ENCODE results near the gene CACNG4. TPM values are rescaled to one million over a fixed set of nuclear protein-coding genes. Genes with fewer than 3 reads are reported as not detected.

The CACNG4 gene
- total and polyA plus RNA-seq, 2 experiments from 2014 or later: 1.6 to 4.1 TPM

- peaks cover 7% of the 10 kb centered on the region for H3K27me3 Mint-ChIP-seq (ENCODE audit: insufficient read depth, low read depth, poor library complexity)
- H3K4me1 ChIP-seq (ENCODE audit: insufficient read depth): no peaks in the 10 kb centered on the region
- DNase-seq (ENCODE audit: low spot score) (no peak), ATAC-seq (no peak)
- H3K4me3 ChIP-seq: no peak overlapping the region
- no peak overlapping the region for H3K27ac Mint-ChIP-seq
- H3K4me2 ChIP-seq: no peak overlapping the region
- H3K27ac ChIP-seq (ENCODE audit: low read depth): no peak overlapping the region
- no peak overlapping the region for H2AFZ ChIP-seq
- no peaks in the 10 kb centered on the region for H3K79me2 ChIP-seq (replicated peaks; ENCODE audit: insufficient read depth)
- peaks cover 15% of the 10 kb centered on the region for H3K4me1 Mint-ChIP-seq
- TF ChIP-seq, protein P1, sequence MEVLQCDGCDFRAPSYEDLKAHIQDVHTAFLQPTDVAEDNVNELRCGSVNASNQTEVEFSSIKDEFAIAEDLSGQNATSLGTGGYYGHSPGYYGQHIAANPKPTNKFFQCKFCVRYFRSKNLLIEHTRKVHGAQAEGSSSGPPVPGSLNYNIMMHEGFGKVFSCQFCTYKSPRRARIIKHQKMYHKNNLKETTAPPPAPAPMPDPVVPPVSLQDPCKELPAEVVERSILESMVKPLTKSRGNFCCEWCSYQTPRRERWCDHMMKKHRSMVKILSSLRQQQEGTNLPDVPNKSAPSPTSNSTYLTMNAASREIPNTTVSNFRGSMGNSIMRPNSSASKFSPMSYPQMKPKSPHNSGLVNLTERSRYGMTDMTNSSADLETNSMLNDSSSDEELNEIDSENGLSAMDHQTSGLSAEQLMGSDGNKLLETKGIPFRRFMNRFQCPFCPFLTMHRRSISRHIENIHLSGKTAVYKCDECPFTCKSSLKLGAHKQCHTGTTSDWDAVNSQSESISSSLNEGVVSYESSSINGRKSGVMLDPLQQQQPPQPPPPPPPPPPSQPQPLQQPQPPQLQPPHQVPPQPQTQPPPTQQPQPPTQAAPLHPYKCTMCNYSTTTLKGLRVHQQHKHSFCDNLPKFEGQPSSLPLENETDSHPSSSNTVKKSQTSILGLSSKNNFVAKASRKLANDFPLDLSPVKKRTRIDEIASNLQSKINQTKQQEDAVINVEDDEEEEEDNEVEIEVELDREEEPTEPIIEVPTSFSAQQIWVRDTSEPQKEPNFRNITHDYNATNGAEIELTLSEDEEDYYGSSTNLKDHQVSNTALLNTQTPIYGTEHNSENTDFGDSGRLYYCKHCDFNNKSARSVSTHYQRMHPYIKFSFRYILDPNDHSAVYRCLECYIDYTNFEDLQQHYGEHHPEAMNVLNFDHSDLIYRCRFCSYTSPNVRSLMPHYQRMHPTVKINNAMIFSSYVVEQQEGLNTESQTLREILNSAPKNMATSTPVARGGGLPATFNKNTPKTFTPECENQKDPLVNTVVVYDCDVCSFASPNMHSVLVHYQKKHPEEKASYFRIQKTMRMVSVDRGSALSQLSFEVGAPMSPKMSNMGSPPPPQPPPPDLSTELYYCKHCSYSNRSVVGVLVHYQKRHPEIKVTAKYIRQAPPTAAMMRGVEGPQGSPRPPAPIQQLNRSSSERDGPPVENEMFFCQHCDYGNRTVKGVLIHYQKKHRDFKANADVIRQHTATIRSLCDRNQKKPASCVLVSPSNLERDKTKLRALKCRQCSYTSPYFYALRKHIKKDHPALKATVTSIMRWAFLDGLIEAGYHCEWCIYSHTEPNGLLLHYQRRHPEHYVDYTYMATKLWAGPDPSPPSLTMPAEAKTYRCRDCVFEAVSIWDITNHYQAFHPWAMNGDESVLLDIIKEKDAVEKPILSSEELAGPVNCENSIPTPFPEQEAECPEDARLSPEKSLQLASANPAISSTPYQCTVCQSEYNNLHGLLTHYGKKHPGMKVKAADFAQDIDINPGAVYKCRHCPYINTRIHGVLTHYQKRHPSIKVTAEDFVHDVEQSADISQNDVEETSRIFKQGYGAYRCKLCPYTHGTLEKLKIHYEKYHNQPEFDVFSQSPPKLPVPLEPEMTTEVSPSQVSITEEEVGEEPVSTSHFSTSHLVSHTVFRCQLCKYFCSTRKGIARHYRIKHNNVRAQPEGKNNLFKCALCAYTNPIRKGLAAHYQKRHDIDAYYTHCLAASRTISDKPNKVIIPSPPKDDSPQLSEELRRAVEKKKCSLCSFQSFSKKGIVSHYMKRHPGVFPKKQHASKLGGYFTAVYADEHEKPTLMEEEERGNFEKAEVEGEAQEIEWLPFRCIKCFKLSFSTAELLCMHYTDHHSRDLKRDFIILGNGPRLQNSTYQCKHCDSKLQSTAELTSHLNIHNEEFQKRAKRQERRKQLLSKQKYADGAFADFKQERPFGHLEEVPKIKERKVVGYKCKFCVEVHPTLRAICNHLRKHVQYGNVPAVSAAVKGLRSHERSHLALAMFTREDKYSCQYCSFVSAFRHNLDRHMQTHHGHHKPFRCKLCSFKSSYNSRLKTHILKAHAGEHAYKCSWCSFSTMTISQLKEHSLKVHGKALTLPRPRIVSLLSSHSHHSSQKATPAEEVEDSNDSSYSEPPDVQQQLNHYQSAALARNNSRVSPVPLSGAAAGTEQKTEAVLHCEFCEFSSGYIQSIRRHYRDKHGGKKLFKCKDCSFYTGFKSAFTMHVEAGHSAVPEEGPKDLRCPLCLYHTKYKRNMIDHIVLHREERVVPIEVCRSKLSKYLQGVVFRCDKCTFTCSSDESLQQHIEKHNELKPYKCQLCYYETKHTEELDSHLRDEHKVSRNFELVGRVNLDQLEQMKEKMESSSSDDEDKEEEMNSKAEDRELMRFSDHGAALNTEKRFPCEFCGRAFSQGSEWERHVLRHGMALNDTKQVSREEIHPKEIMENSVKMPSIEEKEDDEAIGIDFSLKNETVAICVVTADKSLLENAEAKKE (CRISPR knock-in tag; IDR thresholded peaks at IDR 0.05): no peak
- no peak for TF ChIP-seq ZNF114 (CRISPR knock-in tag; IDR thresholded peaks at IDR 0.05)
- no peak for TF ChIP-seq ETS1 (IDR thresholded peaks at IDR 0.05)
- no peak for TF ChIP-seq POLR2AphosphoS5 (IDR thresholded peaks at IDR 0.05; ENCODE audit: low read depth)
- TF ChIP-seq NANOG (IDR thresholded peaks at IDR 0.05; ENCODE audit: borderline replicate concordance): no peak
- TF ChIP-seq, protein P2, sequence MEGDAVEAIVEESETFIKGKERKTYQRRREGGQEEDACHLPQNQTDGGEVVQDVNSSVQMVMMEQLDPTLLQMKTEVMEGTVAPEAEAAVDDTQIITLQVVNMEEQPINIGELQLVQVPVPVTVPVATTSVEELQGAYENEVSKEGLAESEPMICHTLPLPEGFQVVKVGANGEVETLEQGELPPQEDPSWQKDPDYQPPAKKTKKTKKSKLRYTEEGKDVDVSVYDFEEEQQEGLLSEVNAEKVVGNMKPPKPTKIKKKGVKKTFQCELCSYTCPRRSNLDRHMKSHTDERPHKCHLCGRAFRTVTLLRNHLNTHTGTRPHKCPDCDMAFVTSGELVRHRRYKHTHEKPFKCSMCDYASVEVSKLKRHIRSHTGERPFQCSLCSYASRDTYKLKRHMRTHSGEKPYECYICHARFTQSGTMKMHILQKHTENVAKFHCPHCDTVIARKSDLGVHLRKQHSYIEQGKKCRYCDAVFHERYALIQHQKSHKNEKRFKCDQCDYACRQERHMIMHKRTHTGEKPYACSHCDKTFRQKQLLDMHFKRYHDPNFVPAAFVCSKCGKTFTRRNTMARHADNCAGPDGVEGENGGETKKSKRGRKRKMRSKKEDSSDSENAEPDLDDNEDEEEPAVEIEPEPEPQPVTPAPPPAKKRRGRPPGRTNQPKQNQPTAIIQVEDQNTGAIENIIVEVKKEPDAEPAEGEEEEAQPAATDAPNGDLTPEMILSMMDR (conservative IDR thresholded peaks at IDR 0.05; ENCODE audit: low read depth in 2 of 2): no peak
- H3K4me3 Mint-ChIP-seq: no peak overlapping the region
- H4K20me1 ChIP-seq (replicated peaks; ENCODE audit: insufficient read depth): no peaks in the 10 kb centered on the region
- H3K9me3 Mint-ChIP-seq: peaks cover 4% of the 10 kb centered on the region; the same call in 1 of the 3 replicates
- H3K27me3 ChIP-seq (ENCODE audit: insufficient read depth): no peaks in the 10 kb centered on the region
- H3K36me3 ChIP-seq (ENCODE audit: insufficient read depth): no peaks in the 10 kb centered on the region
- no peaks in the 10 kb centered on the region for H3K36me3 Mint-ChIP-seq (ENCODE audit: low read depth)
- H3K9me2 ChIP-seq (ENCODE audit: insufficient read depth): no peaks in the 10 kb centered on the region
- H3F3A ChIP-seq (replicated peaks; ENCODE audit: low read depth): no peaks in the 10 kb centered on the region
These were observed 16.4 kb downstream of the CACNG4 start for GRCh38 chr17:66980896-66981295.

Measured in GM23338 (cell line).